GM23248 (cell line): ENCODE results near the gene CABP7.

ENCODE experiments used
- EZH2 ChIP-seq: fragments of 200-600 bp; sonication (generic); IDR thresholded peaks from 2 replicates; pipeline ENCODE4 v1.6.1; 2018; ENCODE audit warnings: antibody characterized with exemption, mild to moderate bottlenecking; ENCODE audit not compliant: insufficient read depth, poor library complexity, severe bottlenecking
- EZH2phosphoT487 ChIP-seq: fragments of 200-600 bp; sonication (generic); IDR thresholded peaks from 2 replicates; pipeline ENCODE4 v1.6.1; 2018; ENCODE audit warnings: antibody characterized with exemption, moderate library complexity, mild to moderate bottlenecking, low read depth; ENCODE audit not compliant: insufficient read depth

DNA sequence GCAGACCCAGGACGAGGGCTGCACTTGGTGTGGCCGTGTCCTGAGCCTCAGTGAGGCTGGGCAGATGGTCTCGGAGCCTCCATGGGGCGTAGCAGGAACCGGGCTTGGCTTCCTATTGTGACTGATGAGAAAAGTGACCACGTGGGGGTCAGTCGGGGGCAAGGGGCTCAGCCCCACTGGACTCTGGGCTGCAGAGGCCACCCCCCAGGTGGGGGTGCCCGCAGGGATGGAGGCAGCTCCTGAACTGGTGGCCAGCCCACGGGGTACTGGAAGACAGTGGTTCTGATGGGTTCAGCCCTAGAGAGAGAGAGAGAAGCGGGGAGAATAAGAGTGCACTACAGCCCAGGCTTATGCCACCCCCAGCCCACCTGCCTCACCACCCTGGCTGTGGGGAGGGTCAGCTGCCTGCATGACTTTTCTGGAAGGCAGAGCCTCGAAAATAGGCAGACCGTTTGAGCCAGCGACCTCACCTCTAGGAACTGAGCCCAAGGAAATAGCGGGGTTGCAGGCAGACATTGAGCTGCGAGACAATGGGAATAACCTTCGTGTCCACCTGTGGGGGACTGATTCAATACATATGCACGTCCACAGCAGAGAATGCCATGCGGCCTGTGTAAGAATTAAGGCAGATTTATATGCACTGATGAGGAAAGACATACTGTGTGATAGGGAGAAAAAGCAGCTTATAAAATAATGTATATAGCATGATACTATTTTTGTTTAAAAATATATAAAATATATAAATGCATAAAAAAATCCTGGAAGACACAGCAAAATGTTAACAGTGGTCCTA is 11.5 kb downstream of the CABP7 start:
- TF ChIP-seq EZH2phosphoT487 = no peak
- no peak for TF ChIP-seq EZH2
